GM23248 (cell line): ENCODE data around the gene EYA3. TPM values are rescaled to one million over a fixed set of nuclear protein-coding genes. Genes with fewer than 3 reads are reported as not detected.

Experiments used
- DNase-seq: peaks from one replicate; pipeline ENCODE4 v3.0.0-alpha.2; 2015
- H2AFZ ChIP-seq: fragments of 200-600 bp; sonication (generic); 2 replicates; pipeline ENCODE4 v1.6.1; 2016; ENCODE audit warnings: antibody characterized with exemption
- H3F3A ChIP-seq: fragments of 200-600 bp; sonication (generic); 2 replicates; pipeline ENCODE4 v1.6.1; 2016; ENCODE audit warnings: mild to moderate bottlenecking, antibody characterized with exemption, mixed run types; ENCODE audit not compliant: insufficient read depth
- H3K27ac ChIP-seq: fragments of 200-600 bp; sonication (generic); 2 replicates; pipeline ENCODE4 v1.5.1; 2016; ENCODE audit warnings: mild to moderate bottlenecking
- H3K27me3 ChIP-seq: fragments of 200-600 bp; sonication (generic); replicated peaks from 2 replicates; pipeline ENCODE4 v1.6.1; 2016; ENCODE audit warnings: mild to moderate bottlenecking; ENCODE audit not compliant: insufficient read depth
- H3K36me3 ChIP-seq: fragments of 200-600 bp; sonication (generic); 2 replicates; pipeline ENCODE4 v1.6.1; 2016; ENCODE audit warnings: low read depth, mild to moderate bottlenecking
- H3K4me1 ChIP-seq: fragments of 200-600 bp; sonication (generic); 2 replicates; pipeline ENCODE4 v1.6.1; 2016; ENCODE audit warnings: mild to moderate bottlenecking; ENCODE audit not compliant: insufficient read depth
- H3K4me2 ChIP-seq: fragments of 200-600 bp; sonication (generic); one replicate; pipeline ENCODE4 v1.6.1; 2016; ENCODE audit warnings: mild to moderate bottlenecking; ENCODE audit not compliant: unreplicated experiment
- H3K4me3 ChIP-seq: fragments of 200-600 bp; sonication (generic); 2 replicates; pipeline ENCODE4 v1.5.1; 2016; ENCODE audit warnings: mild to moderate bottlenecking
- H3K79me2 ChIP-seq: fragments of 200-600 bp; sonication (generic); 2 replicates; pipeline ENCODE4 v1.6.1; 2016; ENCODE audit warnings: mild to moderate bottlenecking; ENCODE audit not compliant: insufficient read depth
- H3K9ac ChIP-seq: fragments of 200-600 bp; sonication (generic); 2 replicates; pipeline ENCODE4 v1.6.1; 2016; ENCODE audit warnings: mild to moderate bottlenecking
- H3K9me2 ChIP-seq: fragments of 200-600 bp; sonication (generic); 2 replicates; pipeline ENCODE4 v1.6.1; 2016; ENCODE audit warnings: mixed run types, mild to moderate bottlenecking, moderate library complexity; ENCODE audit not compliant: insufficient read depth
- H3K9me3 ChIP-seq: fragments of 200-600 bp; sonication (generic); one replicate; pipeline ENCODE4 v1.6.1; 2017; ENCODE audit warnings: low read depth
- H4K20me1 ChIP-seq: fragments of 200-600 bp; sonication (generic); 2 replicates; pipeline ENCODE4 v1.6.0; 2016; ENCODE audit not compliant: insufficient read depth
- EZH2 ChIP-seq: fragments of 200-600 bp; sonication (generic); IDR thresholded peaks from 2 replicates; pipeline ENCODE4 v1.6.1; 2018; ENCODE audit warnings: antibody characterized with exemption, mild to moderate bottlenecking; ENCODE audit not compliant: insufficient read depth, poor library complexity, severe bottlenecking
- EZH2phosphoT487 ChIP-seq: fragments of 200-600 bp; sonication (generic); IDR thresholded peaks from 2 replicates; pipeline ENCODE4 v1.6.1; 2018; ENCODE audit warnings: antibody characterized with exemption, moderate library complexity, mild to moderate bottlenecking, low read depth; ENCODE audit not compliant: insufficient read depth
- WGBS, 2 experiments: methylation state at CpG; one replicate each; pipeline ENCODE4 v1.1.6; 2015 to 2017; ENCODE audit warnings: low lambda C conversion rate in 2 of 2, low coverage in 1 of 2; ENCODE audit errors: missing lambda C conversion rate in 2 of 2; 5-methylcytosine and 5-hydroxymethylcytosine counted together
- in situ Hi-C: fragments of 300-500 bp; cut with MboI; formaldehyde crosslinking; loops from 2 replicates; pipeline ENCODE4 v1.15.0; 2020
- polyA plus RNA-seq: library from polyadenylated mRNA; unstranded; fragments of >200 nt; fragmentation: Nextera tagmentation; extraction: Ambion mirVana; gene quantifications from 2 replicates; pipeline ENCODE4 v1.2.1, GENCODE V29; 2016
- total RNA-seq: library from RNA; depleted of rRNA; stranded (reverse); fragments of >200 nt; shearing (Covaris generic); gene quantifications from 2 replicates; pipeline ENCODE4 v1.2.3, GENCODE V29; 2014; rRNA removed

EYA3 gene, protein sequence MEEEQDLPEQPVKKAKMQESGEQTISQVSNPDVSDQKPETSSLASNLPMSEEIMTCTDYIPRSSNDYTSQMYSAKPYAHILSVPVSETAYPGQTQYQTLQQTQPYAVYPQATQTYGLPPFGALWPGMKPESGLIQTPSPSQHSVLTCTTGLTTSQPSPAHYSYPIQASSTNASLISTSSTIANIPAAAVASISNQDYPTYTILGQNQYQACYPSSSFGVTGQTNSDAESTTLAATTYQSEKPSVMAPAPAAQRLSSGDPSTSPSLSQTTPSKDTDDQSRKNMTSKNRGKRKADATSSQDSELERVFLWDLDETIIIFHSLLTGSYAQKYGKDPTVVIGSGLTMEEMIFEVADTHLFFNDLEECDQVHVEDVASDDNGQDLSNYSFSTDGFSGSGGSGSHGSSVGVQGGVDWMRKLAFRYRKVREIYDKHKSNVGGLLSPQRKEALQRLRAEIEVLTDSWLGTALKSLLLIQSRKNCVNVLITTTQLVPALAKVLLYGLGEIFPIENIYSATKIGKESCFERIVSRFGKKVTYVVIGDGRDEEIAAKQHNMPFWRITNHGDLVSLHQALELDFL
- total RNA-seq (16.9 and 19.2 TPM in 2 replicates), polyA plus RNA-seq (8.6 and 9.1 TPM in 2 replicates)

DNA sequence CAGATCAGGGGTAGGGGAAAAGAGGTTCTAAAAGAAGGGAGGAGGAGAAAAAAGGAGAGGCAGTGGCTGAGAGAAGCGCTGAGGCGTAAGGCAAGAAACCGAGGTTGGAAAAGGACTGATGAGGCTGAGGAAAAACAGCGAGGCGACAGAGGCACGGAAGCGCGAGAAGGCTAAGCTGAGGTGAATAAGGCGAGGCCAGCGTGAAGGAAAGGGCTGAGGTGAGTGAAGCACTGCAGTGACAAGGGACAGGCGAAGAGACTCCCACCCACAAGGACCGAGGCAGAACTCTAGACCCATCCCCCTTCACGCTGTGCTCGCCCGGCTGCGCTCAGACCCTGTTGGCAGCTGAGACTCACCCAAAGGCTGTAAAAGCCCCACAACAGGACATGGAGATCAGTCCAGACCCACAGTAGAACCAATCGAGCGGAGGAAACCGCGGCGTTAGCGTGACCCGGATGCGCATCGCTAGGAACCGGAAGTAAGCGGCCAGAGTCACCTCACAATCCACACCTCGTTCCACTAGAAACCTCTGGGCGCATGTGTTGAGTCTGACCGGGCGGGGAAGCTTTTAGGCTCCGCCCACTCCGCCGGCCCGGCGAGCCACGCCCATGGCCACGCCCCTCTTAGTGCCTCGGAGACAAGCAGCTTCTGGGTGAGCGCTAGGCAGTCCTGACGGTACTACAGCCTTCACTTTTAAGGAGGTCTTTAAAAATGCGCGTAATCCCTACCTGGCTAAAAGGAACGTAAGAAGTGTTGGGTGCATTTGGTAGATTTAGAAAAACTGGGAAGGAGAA lies at the start of gene EYA3:
TSS of gene EYA3 (minus strand) at position 443 of the 794 bp plus-strand sequence. CDS start 30,584 bp downstream, outside the sequence.
- Histone ChIP-seq H4K20me1 (no peaks in the 10 kb centered on the region; the same call in 1 of the 2 replicates), H3K36me3 (no peaks in the 10 kb centered on the region), H3K4me3 (peak within 1 kb of the TSS; percentile 99), H3K27me3 (no peaks in the 10 kb centered on the region), H3K4me1 (peaks cover 10% of the 10 kb centered on the region; the same call in 1 of the 2 replicates), H3K9me3 (no peaks in the 10 kb centered on the region), H3K27ac (peak within 1 kb of the TSS; percentile 72), H3F3A (peaks cover 13% of the 10 kb centered on the region), H3K9ac (peak within 1 kb of the TSS; percentile 84), H3K79me2 (peaks cover 46% of the 10 kb centered on the region), H3K9me2 (no peaks in the 10 kb centered on the region), H2AFZ (peak within 1 kb of the TSS; percentile 92), H3K4me2 (peak within 1 kb of the TSS; percentile 100)
- DNase-seq, result peak; percentile 99
- in situ Hi-C loops, result no loop called here
- TF ChIP-seq EZH2phosphoT487 (no peak), EZH2 (no peak)
- 0 to 1% methylated on average over 43 to 44 of the region's 44 CpGs for WGBS, 2 experiments

GRCh38 chr1:28136922-28137613 lies 48.7 kb upstream of the EYA3 start:
- Histone ChIP-seq H3K4me2 (no peak overlapping the region), H3K36me3 (no peaks in the 10 kb centered on the region), H3F3A (peaks cover 38% of the 10 kb centered on the region), H3K79me2 (no peaks in the 10 kb centered on the region), H3K9me3 (no peaks in the 10 kb centered on the region), H3K4me1 (peaks cover 9% of the 10 kb centered on the region), H3K9me2 (no peaks in the 10 kb centered on the region), H3K9ac (no peak overlapping the region), H3K4me3 (no peak overlapping the region), H4K20me1 (no peaks in the 10 kb centered on the region), H3K27me3 (no peaks in the 10 kb centered on the region), H2AFZ (no peak overlapping the region), H3K27ac (no peak overlapping the region)
- TF ChIP-seq EZH2 (no peak), EZH2phosphoT487 (no peak)
- WGBS, 2 experiments, result 74 to 80% methylated on average over 4 of the region's 4 CpGs
- peak; percentile 60 for DNase-seq
- in situ Hi-C loops, result no loop called here

- Histone ChIP-seq H3F3A (peaks cover 38% of the 10 kb centered on the region), H3K27me3 (no peaks in the 10 kb centered on the region), H3K27ac (no peak overlapping the region), H3K36me3 (no peaks in the 10 kb centered on the region), H3K4me3 (no peak overlapping the region), H3K9me2 (no peaks in the 10 kb centered on the region), H3K4me1 (peaks cover 9% of the 10 kb centered on the region), H3K79me2 (no peaks in the 10 kb centered on the region), H3K4me2 (no peak overlapping the region), H4K20me1 (no peaks in the 10 kb centered on the region), H3K9me3 (no peaks in the 10 kb centered on the region), H3K9ac (no peak overlapping the region), H2AFZ (no peak overlapping the region)
- TF ChIP-seq EZH2phosphoT487 (no peak), EZH2 (no peak)
- no peak for DNase-seq
- 91 to 94% methylated on average over 8 of the region's 8 CpGs for WGBS, 2 experiments
- in situ Hi-C loops, result no loop called here
These were observed 47.9 kb upstream of the EYA3 start for GRCh38 chr1:28136169-28136921.
